ENCODE results near the gene PRR11. TPM values are rescaled to one million over a fixed set of nuclear protein-coding genes. Genes with fewer than 3 reads are reported as not detected.

PRR11 gene
- total RNA-seq, 1 experiment from 2014 or later = 77.2 TPM

DNA sequence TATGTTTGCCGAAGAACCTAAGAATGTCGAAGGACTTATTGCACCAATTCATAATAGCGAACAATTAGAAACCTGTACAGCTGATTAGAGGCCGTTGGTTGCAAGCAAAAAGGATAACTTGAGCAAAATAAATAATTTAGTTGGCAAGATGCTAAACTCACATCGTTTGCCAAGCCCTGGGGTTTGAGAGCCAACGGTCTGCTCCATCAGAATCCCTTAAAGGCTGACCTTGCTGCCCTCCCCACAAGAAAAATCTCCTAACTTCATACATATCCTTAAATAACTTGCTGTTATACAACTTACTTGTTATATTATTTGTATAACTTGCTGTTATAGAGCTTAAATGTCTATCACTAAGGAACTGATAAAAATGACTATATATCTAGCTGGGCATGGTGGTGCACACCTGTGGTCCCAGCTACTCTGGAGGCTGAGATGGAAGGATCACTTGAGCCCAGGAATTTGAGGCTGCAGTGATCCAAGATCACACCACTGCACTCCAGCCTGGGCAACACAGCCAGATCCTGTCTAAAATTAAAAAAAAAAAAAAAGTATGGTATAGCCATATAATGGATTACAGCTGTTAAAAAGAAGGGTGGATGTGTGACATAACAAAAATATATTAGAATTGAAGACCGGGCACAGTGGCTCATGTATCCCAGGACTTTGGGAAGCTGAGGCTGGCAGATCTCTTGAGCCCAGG, 47.0 kb upstream of the PRR11 start:
- Histone ChIP-seq H3K79me2 (ENCODE audit: low read length) (peaks cover 61% of the 10 kb centered on the region), H3K27ac (ENCODE audit: low read length) (no peak overlapping the region)
- BruUV-seq (replicated peaks) = no TSS peak

DNA sequence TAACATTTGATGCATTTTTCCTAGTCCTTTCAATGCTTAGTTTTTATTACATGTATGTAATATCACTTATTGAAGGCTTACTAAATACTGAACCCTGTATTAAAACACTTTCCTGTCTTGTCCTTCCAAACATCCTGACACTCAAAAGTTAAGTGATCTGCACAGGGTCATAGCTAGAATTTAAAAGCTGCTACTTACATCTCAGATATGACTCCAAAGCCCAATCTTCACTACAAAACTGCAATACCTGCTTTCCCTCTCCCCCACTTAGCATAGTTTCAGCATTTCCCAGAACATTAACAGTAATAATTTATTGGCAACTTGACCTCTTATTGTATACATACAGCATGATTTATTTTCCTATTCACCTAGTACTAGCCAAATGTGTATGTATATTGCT, 44.6 kb upstream of the PRR11 start:
- H3K9me2 ChIP-seq (replicated peaks; ENCODE audit: low read length) = no peaks in the 10 kb centered on the region
- H3F3A ChIP-seq (ENCODE audit: low read length, unreplicated experiment) = no peaks in the 10 kb centered on the region
- H3K27ac ChIP-seq (ENCODE audit: low read length) = no peak overlapping the region
- POLR2A ChIA-PET (ENCODE audit: unreplicated experiment) = interaction anchor here (0.6 kb wide), 1 partner anchor 8 kb away, joined by 9 read pairs; no protein-coding TSS in a partner anchor
- no peaks in the 10 kb centered on the region for H3K27me3 ChIP-seq (ENCODE audit: low read length)
- no peak overlapping the region for H3K9ac ChIP-seq (ENCODE audit: low read length)
- H3K36me3 ChIP-seq (ENCODE audit: low read depth, low read length) = peaks cover 15% of the 10 kb centered on the region
- no peak overlapping the region for H3K4me3 ChIP-seq (ENCODE audit: low read length)
- H4K20me1 ChIP-seq (ENCODE audit: low read length) = 0 out of 2 replicates have a peak, but pooled peaks cover under 1% of the 10 kb centered on the region
- DNase-seq (no peak), ATAC-seq (no peak)
- BruUV-seq (replicated peaks) = no TSS peak
- H3K79me2 ChIP-seq (ENCODE audit: low read length) = peaks cover 47% of the 10 kb centered on the region
- TF ChIP-seq EZH2phosphoT487 (IDR thresholded peaks at IDR 0.05; ENCODE audit: borderline replicate concordance, low read length) (no peak), CTCF (conservative IDR thresholded peaks at IDR 0.05; ENCODE audit: low read depth, low read length) (no peak), EZH2 (IDR thresholded peaks at IDR 0.05; ENCODE audit: low read length, unreplicated experiment) (no peak)
- intact Hi-C loops (cut with micrococcal nuclease) = no loop called here
- H3K4me1 ChIP-seq (ENCODE audit: insufficient read depth, low read length) = peaks cover 10% of the 10 kb centered on the region
- no peak overlapping the region for H2AFZ ChIP-seq (ENCODE audit: low read length)
- no peaks in the 10 kb centered on the region for H3K9me3 ChIP-seq (ENCODE audit: low read length)
- CTCF ChIA-PET = no interaction called here
- no peak overlapping the region for H3K4me2 ChIP-seq (ENCODE audit: low read length)

More for the DNA sequence above, 47.0 kb upstream of the PRR11 start:
- Histone ChIP-seq H3K4me2 (ENCODE audit: low read length) (peak overlapping the region; percentile 93), H2AFZ (ENCODE audit: low read length) (no peak overlapping the region), H3K9ac (ENCODE audit: low read length) (no peak overlapping the region), H4K20me1 (ENCODE audit: low read length) (peaks cover 21% of the 10 kb centered on the region; the same call in 1 of the 2 replicates), H3K36me3 (ENCODE audit: low read depth, low read length) (0 out of 2 replicates have a peak, but pooled peaks cover 8% of the 10 kb centered on the region), H3K27me3 (ENCODE audit: low read length) (no peaks in the 10 kb centered on the region), H3K4me1 (ENCODE audit: insufficient read depth, low read length) (peaks cover 24% of the 10 kb centered on the region), H3K4me3 (ENCODE audit: low read length) (peak overlapping the region; percentile 87; the same call in 1 of the 2 replicates), H3K9me2 (replicated peaks; ENCODE audit: low read length) (no peaks in the 10 kb centered on the region), H3F3A (ENCODE audit: low read length, unreplicated experiment) (no peaks in the 10 kb centered on the region), H3K9me3 (ENCODE audit: low read length) (no peaks in the 10 kb centered on the region)
- intact Hi-C loops (cut with micrococcal nuclease) = loop anchor here (5.0 kb wide), 1 partner anchor 114 kb away; the partner anchor contains the start of gene GDPD1
- TF ChIP-seq EZH2phosphoT487 (IDR thresholded peaks at IDR 0.05; ENCODE audit: borderline replicate concordance, low read length) = no peak
- no peak for TF ChIP-seq CTCF (conservative IDR thresholded peaks at IDR 0.05; ENCODE audit: low read depth, low read length)
- no peak for TF ChIP-seq EZH2 (IDR thresholded peaks at IDR 0.05; ENCODE audit: low read length, unreplicated experiment)
- no peak for DNase-seq
- ChIA-PET POLR2A (ENCODE audit: unreplicated experiment) (no interaction called here), CTCF (no interaction called here)
- ATAC-seq = no peak

DNA sequence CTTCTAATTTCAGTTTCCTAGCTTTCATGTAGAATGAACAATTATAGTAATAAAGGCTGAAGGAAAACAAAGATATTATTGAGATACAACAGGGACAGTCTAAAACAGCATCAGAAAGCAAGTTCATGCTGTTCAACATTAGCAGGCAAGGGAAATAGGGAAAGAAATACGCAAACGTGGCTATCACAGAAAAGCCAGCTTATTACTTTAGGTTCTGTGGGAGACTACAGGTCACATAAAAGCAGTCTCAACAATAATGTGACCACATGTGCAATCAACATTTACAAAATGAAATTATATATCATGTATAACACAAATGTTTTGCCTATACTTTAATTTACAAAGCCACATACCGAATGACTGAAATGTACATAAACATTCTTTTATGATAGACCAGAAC, 44.0 kb upstream of the PRR11 start:
- no peaks in the 10 kb centered on the region for H3F3A ChIP-seq (ENCODE audit: low read length, unreplicated experiment)
- no peaks in the 10 kb centered on the region for H3K9me3 ChIP-seq (ENCODE audit: low read length)
- TSS peak; percentile 35 for BruUV-seq (replicated peaks)
- ChIA-PET POLR2A (ENCODE audit: unreplicated experiment) (no interaction called here), CTCF (no interaction called here)
- no peak overlapping the region for H3K4me2 ChIP-seq (ENCODE audit: low read length)
- DNase-seq (no peak), ATAC-seq (no peak)
- no peak overlapping the region for H3K4me3 ChIP-seq (ENCODE audit: low read length)
- H4K20me1 ChIP-seq (ENCODE audit: low read length) = no peaks in the 10 kb centered on the region
- TF ChIP-seq EZH2phosphoT487 (IDR thresholded peaks at IDR 0.05; ENCODE audit: borderline replicate concordance, low read length) (no peak), EZH2 (IDR thresholded peaks at IDR 0.05; ENCODE audit: low read length, unreplicated experiment) (no peak), CTCF (conservative IDR thresholded peaks at IDR 0.05; ENCODE audit: low read depth, low read length) (no peak)
- H2AFZ ChIP-seq (ENCODE audit: low read length) = no peak overlapping the region
- no peak overlapping the region for H3K9ac ChIP-seq (ENCODE audit: low read length)
- no peak overlapping the region for H3K27ac ChIP-seq (ENCODE audit: low read length)
- no peaks in the 10 kb centered on the region for H3K27me3 ChIP-seq (ENCODE audit: low read length)
- H3K4me1 ChIP-seq (ENCODE audit: insufficient read depth, low read length) = peaks cover 10% of the 10 kb centered on the region
- intact Hi-C loops (cut with micrococcal nuclease) = no loop called here
- H3K36me3 ChIP-seq (ENCODE audit: low read depth, low read length) = peaks cover 15% of the 10 kb centered on the region
- peaks cover 42% of the 10 kb centered on the region for H3K79me2 ChIP-seq (ENCODE audit: low read length)
- H3K9me2 ChIP-seq (replicated peaks; ENCODE audit: low read length) = no peaks in the 10 kb centered on the region

All from PC-3 (cell line).